ENCODE data around the gene LRRC28.

LRRC28 gene

DNA sequence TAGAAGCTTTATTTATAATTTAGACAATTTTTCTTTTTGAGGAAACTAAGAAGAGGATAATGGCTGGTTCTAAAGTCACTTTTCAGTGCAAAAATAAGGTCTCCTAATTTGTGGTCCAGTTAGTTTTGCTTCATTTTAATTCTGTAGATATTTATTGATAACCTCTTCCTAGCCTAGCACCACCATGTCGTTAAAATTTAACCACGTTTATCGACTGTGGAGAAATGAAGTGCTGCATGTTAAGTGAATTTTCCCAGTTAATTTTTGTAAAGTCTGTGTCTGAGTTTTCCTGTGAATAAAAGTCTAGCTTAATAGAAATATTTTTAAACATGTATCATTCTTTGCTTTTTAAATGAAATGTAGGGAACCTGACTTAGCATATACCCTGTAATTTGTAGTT lies 16.7 kb downstream of the LRRC28 start:
- no peak overlapping the region for H3K9ac ChIP-seq (ENCODE audit: low read length)
- no peak overlapping the region for H3K23ac ChIP-seq (ENCODE audit: low read length)
- H3K79me1 ChIP-seq (ENCODE audit: low read length), result peaks cover 2% of the 10 kb centered on the region
- H3K27ac ChIP-seq (ENCODE audit: low read depth, low read length), result no peak overlapping the region
- H2BK120ac ChIP-seq (ENCODE audit: insufficient read depth, low read length, poor library complexity), result no peak overlapping the region
- no peak overlapping the region for H4K12ac ChIP-seq (ENCODE audit: low read depth, low read length)
- no peak overlapping the region for H2AK5ac ChIP-seq (ENCODE audit: low read length)
- no peaks in the 10 kb centered on the region for H3K79me2 ChIP-seq (ENCODE audit: control insufficient read depth, insufficient read depth, low read length, poor library complexity)
- no peak overlapping the region for H2BK5ac ChIP-seq (ENCODE audit: low read depth, low read length, poor library complexity)
- no peaks in the 10 kb centered on the region for H3K36me3 ChIP-seq (ENCODE audit: control insufficient read depth in 1 of 2, insufficient read depth in 2 of 2, low read length in 2 of 2)
- H2AFZ ChIP-seq (ENCODE audit: insufficient read depth, low read length, poor library complexity), result no peak overlapping the region
- no peak overlapping the region for H2BK12ac ChIP-seq (ENCODE audit: low read length)
- no peaks in the 10 kb centered on the region for H3K27me3 ChIP-seq (ENCODE audit: insufficient read depth, low read length)
- H4K91ac ChIP-seq (ENCODE audit: low read depth, low read length), result no peak overlapping the region
- peaks cover 3% of the 10 kb centered on the region in 2 experiments for H3K4me1 ChIP-seq (ENCODE audit: control insufficient read depth in 1 of 2, insufficient read depth in 2 of 2, low read length in 2 of 2)
- H3K4me3 ChIP-seq (ENCODE audit: low read depth, low read length), result no peak overlapping the region
- DNase-seq, result no peak
- WGBS (ENCODE audit: extremely low coverage, insufficient coverage, insufficient read length), result no CpG with 5 or more reads among the region's 3 CpGs
- H3K4me2 ChIP-seq (ENCODE audit: low read length), result no peak overlapping the region
- no peaks in the 10 kb centered on the region for H3K9me3 ChIP-seq (ENCODE audit: insufficient read depth, low read depth, low read length)
- no peak overlapping the region for H4K8ac ChIP-seq (ENCODE audit: low read depth, low read length)
- H3K18ac ChIP-seq (ENCODE audit: low read length), result no peak overlapping the region
- H3K14ac ChIP-seq (ENCODE audit: low read length), result no peak overlapping the region
- H3K4ac ChIP-seq (ENCODE audit: low read depth, low read length), result no peak overlapping the region

DNA sequence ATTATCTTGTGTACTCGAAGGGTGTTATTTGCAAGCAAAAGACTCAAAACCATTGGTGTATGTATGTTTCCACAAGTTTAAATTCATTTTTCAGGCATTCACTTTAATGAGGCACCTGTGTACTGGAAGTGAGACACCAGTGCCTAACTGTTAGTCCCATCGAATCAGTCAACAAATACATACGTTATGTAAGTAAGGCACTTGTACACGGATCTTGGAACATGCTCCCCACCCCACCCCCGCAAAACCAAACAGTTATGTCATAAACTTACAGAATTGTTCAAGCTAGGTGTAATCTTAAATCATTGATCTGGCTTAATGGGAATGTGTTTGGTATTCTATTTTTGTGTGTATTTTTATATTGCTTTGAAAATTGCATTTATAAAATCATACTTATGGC lies 17.1 kb downstream of the LRRC28 start:
- no peak overlapping the region for H3K4me3 ChIP-seq (ENCODE audit: low read depth, low read length)
- peaks cover 2% of the 10 kb centered on the region for H3K79me1 ChIP-seq (ENCODE audit: low read length)
- no peak overlapping the region for H3K27ac ChIP-seq (ENCODE audit: low read depth, low read length)
- H2BK12ac ChIP-seq (ENCODE audit: low read length), result no peak overlapping the region
- H4K12ac ChIP-seq (ENCODE audit: low read depth, low read length), result no peak overlapping the region
- H3K4me2 ChIP-seq (ENCODE audit: low read length), result no peak overlapping the region
- no peak overlapping the region for H3K14ac ChIP-seq (ENCODE audit: low read length)
- no peak overlapping the region for H3K18ac ChIP-seq (ENCODE audit: low read length)
- DNase-seq, result no peak
- H3K9me3 ChIP-seq (ENCODE audit: insufficient read depth, low read depth, low read length), result no peaks in the 10 kb centered on the region
- no peak overlapping the region for H2BK5ac ChIP-seq (ENCODE audit: low read depth, low read length, poor library complexity)
- H3K23ac ChIP-seq (ENCODE audit: low read length), result no peak overlapping the region
- H4K8ac ChIP-seq (ENCODE audit: low read depth, low read length), result no peak overlapping the region
- no peak overlapping the region for H2BK120ac ChIP-seq (ENCODE audit: insufficient read depth, low read length, poor library complexity)
- H3K27me3 ChIP-seq (ENCODE audit: insufficient read depth, low read length), result no peaks in the 10 kb centered on the region
- H2AK5ac ChIP-seq (ENCODE audit: low read length), result no peak overlapping the region
- no peaks in the 10 kb centered on the region for H3K36me3 ChIP-seq (ENCODE audit: control insufficient read depth in 1 of 2, insufficient read depth in 2 of 2, low read length in 2 of 2)
- no peaks in the 10 kb centered on the region for H3K79me2 ChIP-seq (ENCODE audit: control insufficient read depth, insufficient read depth, low read length, poor library complexity)
- H3K9ac ChIP-seq (ENCODE audit: low read length), result no peak overlapping the region
- H3K4me1 ChIP-seq (ENCODE audit: control insufficient read depth in 1 of 2, insufficient read depth in 2 of 2, low read length in 2 of 2), result peaks cover 3% of the 10 kb centered on the region in 2 experiments
- H4K91ac ChIP-seq (ENCODE audit: low read depth, low read length), result no peak overlapping the region
- H3K4ac ChIP-seq (ENCODE audit: low read depth, low read length), result no peak overlapping the region
- no CpG with 5 or more reads among the region's 5 CpGs for WGBS (ENCODE audit: extremely low coverage, insufficient coverage, insufficient read length)
- H2AFZ ChIP-seq (ENCODE audit: insufficient read depth, low read length, poor library complexity), result no peak overlapping the region

DNA sequence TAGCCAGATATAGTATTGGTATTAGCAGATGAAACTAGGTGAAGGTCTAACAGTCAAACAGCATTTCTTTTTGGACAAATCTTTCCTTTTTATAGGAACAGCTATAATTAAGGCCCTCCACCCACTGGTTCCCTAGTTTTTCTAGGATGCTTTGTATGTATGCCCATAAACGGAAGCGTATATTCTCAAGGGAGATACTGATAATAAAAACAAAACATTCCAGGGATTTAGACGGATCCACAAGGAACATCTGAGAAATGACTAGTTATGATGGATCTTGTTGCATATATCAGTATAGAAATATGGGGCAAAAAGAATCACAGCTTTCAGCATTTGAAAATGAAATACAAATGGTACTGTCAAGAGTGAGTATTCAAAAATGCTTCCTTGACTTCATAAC lies 22.5 kb downstream of the LRRC28 start:
- H3K9me3 ChIP-seq (ENCODE audit: insufficient read depth, low read depth, low read length), result no peaks in the 10 kb centered on the region
- no peak overlapping the region for H3K4me3 ChIP-seq (ENCODE audit: low read depth, low read length)
- no peak overlapping the region for H2BK5ac ChIP-seq (ENCODE audit: low read depth, low read length, poor library complexity)
- WGBS (ENCODE audit: extremely low coverage, insufficient coverage, insufficient read length), result no CpG with 5 or more reads among the region's 3 CpGs
- no peak overlapping the region for H2AK5ac ChIP-seq (ENCODE audit: low read length)
- H4K8ac ChIP-seq (ENCODE audit: low read depth, low read length), result no peak overlapping the region
- no peak overlapping the region for H2AFZ ChIP-seq (ENCODE audit: insufficient read depth, low read length, poor library complexity)
- H3K4me2 ChIP-seq (ENCODE audit: low read length), result no peak overlapping the region
- no peaks in the 10 kb centered on the region for H3K36me3 ChIP-seq (ENCODE audit: control insufficient read depth in 1 of 2, insufficient read depth in 2 of 2, low read length in 2 of 2)
- no peaks in the 10 kb centered on the region for H3K79me1 ChIP-seq (ENCODE audit: low read length)
- H2BK120ac ChIP-seq (ENCODE audit: insufficient read depth, low read length, poor library complexity), result no peak overlapping the region
- no peak overlapping the region for H3K23ac ChIP-seq (ENCODE audit: low read length)
- no peaks in the 10 kb centered on the region for H3K4me1 ChIP-seq (ENCODE audit: control insufficient read depth in 1 of 2, insufficient read depth in 2 of 2, low read length in 2 of 2)
- H4K91ac ChIP-seq (ENCODE audit: low read depth, low read length), result no peak overlapping the region
- H3K4ac ChIP-seq (ENCODE audit: low read depth, low read length), result no peak overlapping the region
- no peak overlapping the region for H3K9ac ChIP-seq (ENCODE audit: low read length)
- no peaks in the 10 kb centered on the region for H3K79me2 ChIP-seq (ENCODE audit: control insufficient read depth, insufficient read depth, low read length, poor library complexity)
- no peak overlapping the region for H2BK12ac ChIP-seq (ENCODE audit: low read length)
- no peak overlapping the region for H3K27ac ChIP-seq (ENCODE audit: low read depth, low read length)
- no peak overlapping the region for H3K18ac ChIP-seq (ENCODE audit: low read length)
- DNase-seq, result no peak
- H4K12ac ChIP-seq (ENCODE audit: low read depth, low read length), result no peak overlapping the region
- H3K27me3 ChIP-seq (ENCODE audit: insufficient read depth, low read length), result no peaks in the 10 kb centered on the region
- no peak overlapping the region for H3K14ac ChIP-seq (ENCODE audit: low read length)

DNA sequence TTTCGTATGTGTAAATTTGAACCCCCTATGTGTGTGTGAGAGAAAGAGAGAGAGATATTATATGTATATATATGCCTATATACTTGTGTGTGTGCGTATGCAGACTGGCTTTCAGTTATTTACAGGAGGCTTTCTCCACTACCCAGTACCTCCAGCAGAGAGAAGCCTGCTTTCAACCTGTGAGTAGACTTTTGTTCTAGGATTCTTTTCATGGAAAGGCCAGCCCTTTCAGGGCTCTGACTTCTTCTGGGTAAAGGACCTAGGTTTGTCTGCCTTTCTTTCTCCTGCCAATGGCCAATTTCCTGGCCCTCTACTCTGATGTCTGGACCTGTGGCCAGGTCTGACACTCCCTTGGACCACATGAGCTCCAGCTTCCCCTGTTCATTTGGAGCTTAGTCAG lies 23.8 kb downstream of the LRRC28 start:
- Histone ChIP-seq H2AFZ (ENCODE audit: insufficient read depth, low read length, poor library complexity) (no peak overlapping the region), H3K4me2 (ENCODE audit: low read length) (no peak overlapping the region)

More for the DNA sequence above, 23.8 kb downstream of the LRRC28 start:
- Histone ChIP-seq H3K23ac (ENCODE audit: low read length) (no peak overlapping the region), H3K27ac (ENCODE audit: low read depth, low read length) (no peak overlapping the region), H2BK5ac (ENCODE audit: low read depth, low read length, poor library complexity) (no peak overlapping the region), H3K36me3 (ENCODE audit: control insufficient read depth in 1 of 2, insufficient read depth in 2 of 2, low read length in 2 of 2) (no peaks in the 10 kb centered on the region), H4K91ac (ENCODE audit: low read depth, low read length) (no peak overlapping the region), H4K8ac (ENCODE audit: low read depth, low read length) (no peak overlapping the region), H3K4ac (ENCODE audit: low read depth, low read length) (no peak overlapping the region), H2BK120ac (ENCODE audit: insufficient read depth, low read length, poor library complexity) (no peak overlapping the region), H4K12ac (ENCODE audit: low read depth, low read length) (no peak overlapping the region), H3K18ac (ENCODE audit: low read length) (no peak overlapping the region), H3K4me1 (ENCODE audit: control insufficient read depth in 1 of 2, insufficient read depth in 2 of 2, low read length in 2 of 2) (no peaks in the 10 kb centered on the region), H3K9me3 (ENCODE audit: insufficient read depth, low read depth, low read length) (no peaks in the 10 kb centered on the region), H3K9ac (ENCODE audit: low read length) (no peak overlapping the region), H3K4me3 (ENCODE audit: low read depth, low read length) (no peak overlapping the region), H3K27me3 (ENCODE audit: insufficient read depth, low read length) (no peaks in the 10 kb centered on the region), H2AK5ac (ENCODE audit: low read length) (no peak overlapping the region), H3K79me2 (ENCODE audit: control insufficient read depth, insufficient read depth, low read length, poor library complexity) (no peaks in the 10 kb centered on the region), H2BK12ac (ENCODE audit: low read length) (no peak overlapping the region), H3K14ac (ENCODE audit: low read length) (no peak overlapping the region), H3K79me1 (ENCODE audit: low read length) (no peaks in the 10 kb centered on the region)
- DNase-seq, result no peak
- WGBS (ENCODE audit: extremely low coverage, insufficient coverage, insufficient read length), result no CpG with 5 or more reads among the region's 2 CpGs

Measured in trophoblast cell (in vitro differentiated cells and primary cell).